Activated CD4-positive, alpha-beta T cell treated with anti-CD3 and anti-CD28 coated beads, Interleukin-2, amount 50 U/mL, for 24 hours (primary cell): Measurements from ENCODE around the gene SLMAP.

Experiments
- DNase-seq, 2 donors: peaks; one replicate each; pipeline ENCODE4 v3.0.0-alpha.2; 2020; ENCODE audit warnings: low read depth in 1 of 2, low spot score in 1 of 2

SLMAP gene

GRCh38 chr3:57752307-57752706, 3.8 kb upstream of the SLMAP start:
- DNase-seq = no peak

GRCh38 chr3:57753016-57753415, 3.1 kb upstream of the SLMAP start:
- no peak for DNase-seq

GRCh38 chr3:57755368-57755675, 787 bp upstream of the SLMAP start:
- no peak for DNase-seq

- DNase-seq = peak in 1 of 2 donors; percentile 7
These were observed 656 bp downstream of the SLMAP start for GRCh38 chr3:57756528-57757401.

GRCh38 chr3:57757642-57758297, 1.7 kb downstream of the SLMAP start:
- DNase-seq = no peak

- DNase-seq = no peak
These were observed 2.6 kb downstream of the SLMAP start for GRCh38 chr3:57758686-57759085.

DNA sequence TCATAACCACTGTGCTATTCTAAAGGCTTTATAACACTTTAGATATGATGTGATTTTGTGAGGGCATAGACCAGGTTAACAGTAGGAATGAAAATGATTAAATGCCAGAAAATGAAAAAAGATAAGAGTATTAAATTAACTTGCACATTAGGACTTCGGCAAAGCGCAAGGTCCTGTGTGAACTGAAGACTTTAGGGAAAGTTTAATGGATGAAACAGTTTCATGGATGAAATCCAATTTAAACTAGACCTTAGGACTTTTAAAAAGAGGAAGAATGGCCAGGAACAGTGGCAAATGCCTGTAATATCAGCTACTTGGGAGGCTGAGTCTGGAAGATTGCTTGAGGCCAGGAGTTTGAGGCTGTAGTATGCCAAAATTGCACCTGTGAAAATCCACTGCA, 8.7 kb downstream of the SLMAP start:
- no peak for DNase-seq

DNA sequence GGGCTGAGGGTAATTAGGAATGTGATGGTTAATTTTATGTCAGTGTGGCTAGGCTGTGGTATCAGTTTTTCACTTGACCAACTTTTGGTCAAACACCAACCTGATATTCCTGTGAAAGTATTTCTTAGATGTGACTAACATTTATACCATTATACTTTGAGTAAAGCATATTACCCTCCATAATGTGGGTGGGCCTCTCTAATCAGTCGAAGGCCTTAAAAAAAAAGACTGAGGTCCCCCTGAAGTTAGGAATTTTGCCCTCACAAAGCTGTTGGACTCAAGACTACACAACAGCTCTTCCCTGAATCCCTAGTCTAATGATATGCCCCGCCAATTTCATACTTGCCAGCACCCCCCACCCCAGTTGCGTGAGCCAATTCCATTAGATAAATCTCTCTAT, 12.5 kb downstream of the SLMAP start:
- no peak for DNase-seq

GRCh38 chr3:57770009-57770827, 14.1 kb downstream of the SLMAP start:
- no peak for DNase-seq

DNA sequence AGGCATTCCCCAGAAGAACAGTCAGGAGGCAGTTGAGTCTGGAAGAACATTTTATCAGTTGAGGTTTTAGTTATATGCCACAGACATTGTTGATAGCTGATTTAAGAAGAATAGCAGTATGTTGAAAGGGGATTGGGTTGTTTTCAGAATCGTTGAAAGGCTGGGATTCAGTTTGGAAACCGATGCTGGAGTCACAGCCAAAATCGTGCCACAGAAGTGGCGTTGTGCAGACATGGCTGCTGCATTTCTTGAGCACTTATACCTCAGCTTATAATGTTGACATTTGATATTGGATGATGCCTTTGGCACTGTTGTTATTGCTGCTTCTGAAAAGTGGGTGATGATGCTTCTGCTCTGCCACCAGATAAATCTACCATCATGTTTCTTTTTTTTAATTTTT, 16.1 kb downstream of the SLMAP start:
- DNase-seq = no peak

DNA sequence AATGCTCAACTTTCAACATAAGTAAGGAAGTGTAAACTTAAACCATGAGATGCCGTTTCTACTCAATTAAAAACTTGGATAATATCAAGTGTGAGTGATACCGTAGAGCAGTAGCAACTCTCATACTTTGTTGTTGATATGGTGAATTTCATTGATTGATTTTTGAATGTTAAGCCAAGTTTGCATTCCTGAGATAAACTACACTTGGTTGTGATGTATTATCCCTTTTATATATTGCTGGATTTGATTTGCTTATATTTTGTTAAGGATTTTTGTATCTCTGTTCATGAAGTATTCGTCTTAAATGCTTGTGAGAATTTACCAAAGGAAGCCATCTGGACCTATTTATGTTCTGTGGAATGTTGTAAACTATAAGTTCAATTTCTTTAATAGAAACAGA, 21.7 kb downstream of the SLMAP start:
- DNase-seq = no peak

- DNase-seq = no peak
These were observed 22.4 kb downstream of the SLMAP start for GRCh38 chr3:57778494-57778893.

DNA sequence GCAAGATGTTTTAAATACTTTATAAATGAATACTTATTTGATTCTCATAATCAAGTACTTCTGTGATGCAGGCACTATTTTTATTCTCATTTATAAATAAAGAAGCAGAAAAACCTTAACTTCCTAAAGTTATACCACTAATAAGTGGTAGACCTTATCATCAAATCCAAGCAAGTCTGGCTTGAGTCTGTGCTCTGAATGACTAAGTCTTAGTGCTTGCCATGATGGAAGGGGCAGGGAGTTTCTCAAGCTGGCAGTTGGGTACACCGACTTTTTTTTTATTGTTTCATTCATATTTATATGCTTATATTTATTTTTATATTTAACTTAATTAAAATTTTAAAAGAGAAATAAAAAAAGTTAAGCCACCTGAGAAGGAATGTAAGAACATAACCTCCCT, 23.6 kb downstream of the SLMAP start:
- no peak for DNase-seq

DNA sequence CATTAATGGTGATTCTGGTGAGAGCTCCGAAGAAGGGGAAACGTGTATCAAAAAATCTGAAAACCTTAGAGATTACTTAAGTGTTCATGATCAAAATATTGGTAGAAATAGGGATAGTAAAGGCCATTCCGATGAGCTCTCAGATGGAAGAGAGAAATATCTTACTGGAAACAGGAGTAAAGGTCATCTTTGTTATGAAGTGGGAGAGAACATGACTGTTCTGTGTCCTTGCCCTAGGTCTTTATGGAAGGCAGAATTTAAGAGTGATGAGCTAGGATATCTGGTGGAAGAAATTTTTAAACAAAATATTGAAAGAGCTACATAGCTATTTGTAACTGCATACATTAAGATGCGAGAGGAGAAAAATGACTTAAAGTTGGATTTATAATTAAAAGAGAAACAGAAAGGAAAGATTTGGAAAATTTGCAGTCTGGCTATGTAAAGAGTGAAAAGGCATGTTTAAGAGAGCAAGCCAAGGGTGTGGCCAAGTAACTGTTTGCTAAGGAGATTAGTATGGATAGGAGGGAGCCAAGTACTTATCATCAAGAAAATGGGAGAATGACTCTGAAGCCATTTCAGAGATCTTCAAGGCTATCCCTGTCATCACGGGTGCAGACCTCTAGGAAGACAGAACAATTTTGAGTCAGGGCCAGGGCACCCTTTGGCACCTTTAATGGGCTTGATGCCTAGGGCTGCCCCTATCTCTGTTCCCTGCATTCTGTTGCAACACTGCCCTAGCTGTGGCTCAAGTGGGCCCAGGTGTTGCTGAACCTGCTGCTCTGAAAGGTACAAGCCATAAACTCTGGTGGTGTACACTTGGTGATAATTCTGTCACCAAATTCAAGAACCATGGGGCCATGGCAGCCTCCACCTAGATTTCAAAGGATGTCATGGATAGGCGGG, 27.3 kb downstream of the SLMAP start:
- no peak for DNase-seq

DNA sequence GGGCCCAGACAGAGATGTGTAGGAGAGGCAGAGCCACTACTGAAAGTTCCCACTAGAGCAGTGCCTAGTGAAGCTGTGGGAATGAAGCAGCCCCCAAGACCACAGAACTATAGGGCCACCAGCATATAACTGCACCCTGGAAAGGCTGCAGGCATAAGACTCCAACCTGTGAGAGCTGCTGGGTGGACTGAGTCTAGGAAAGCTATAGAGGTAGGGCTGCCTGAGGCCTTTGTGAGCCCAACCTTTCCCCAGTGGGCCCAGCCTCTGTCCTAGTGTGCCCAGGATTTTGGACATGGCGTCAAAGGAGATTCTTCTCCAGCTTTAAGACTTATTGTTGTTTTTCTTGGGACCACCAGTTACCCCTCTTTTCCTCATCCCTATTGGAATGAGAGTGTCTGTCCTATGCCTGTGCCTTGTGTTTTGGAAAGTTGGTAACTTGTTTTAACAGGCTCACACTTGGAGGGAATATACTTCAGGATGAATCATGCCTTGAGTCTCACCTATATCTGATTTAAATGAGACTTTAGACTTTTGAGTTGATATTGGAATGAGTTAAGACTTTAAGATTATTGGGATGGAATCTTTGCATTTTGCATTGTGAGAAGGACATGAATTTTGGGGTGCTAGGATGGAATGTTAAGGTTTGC, 28.1 kb downstream of the SLMAP start:
- DNase-seq = no peak

DNA sequence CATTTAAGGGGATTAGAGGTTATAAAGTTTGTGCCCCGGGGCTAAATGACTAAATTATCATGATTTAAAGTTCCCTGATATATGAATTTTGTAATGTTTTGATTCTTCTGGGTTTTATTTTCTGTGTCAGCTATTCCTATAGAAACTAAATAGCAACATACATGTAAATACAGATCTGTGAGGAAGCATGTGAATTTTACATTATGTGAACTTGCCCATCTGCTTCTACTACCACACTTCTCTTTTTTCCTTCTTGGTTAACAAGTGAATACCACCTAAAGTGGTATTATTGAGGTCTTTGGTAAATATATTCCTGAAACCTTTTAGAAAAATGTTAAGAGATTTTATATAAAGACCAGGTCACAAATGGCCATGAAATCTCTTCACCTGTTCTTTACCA, 29.3 kb downstream of the SLMAP start:
- no peak for DNase-seq

- DNase-seq = peak in 1 of 2 donors; percentile 12
These were observed 31.9 kb downstream of the SLMAP start for GRCh38 chr3:57787867-57788623.

DNA sequence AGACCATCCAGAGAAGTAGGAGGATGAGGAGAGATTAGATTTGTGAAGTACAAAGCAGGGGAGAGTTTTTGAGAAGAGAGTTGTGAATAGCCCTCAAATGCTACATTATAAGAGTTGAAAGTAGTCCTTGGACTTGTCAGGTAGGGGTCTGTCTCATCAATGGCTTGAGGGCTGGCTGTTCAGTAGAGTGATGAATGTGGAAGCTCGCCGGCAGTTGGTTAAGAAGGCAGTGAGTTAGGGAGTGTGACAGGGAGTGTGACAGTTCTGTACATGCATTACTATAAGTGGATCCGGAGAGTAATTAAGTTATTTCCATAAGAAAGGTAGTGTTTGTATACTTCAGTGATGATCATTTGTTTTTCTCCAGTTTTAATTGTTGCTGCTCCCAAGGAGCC, 32.5 kb downstream of the SLMAP start:
- DNase-seq = no peak

- DNase-seq = no peak
These were observed 35.1 kb downstream of the SLMAP start for GRCh38 chr3:57791245-57791644.

- DNase-seq = no peak
These were observed 36.1 kb downstream of the SLMAP start for GRCh38 chr3:57792198-57792597.
